SK-N-SH (cell line): Measurements from ENCODE around the gene EDN1. TPM values are rescaled to one million over a fixed set of nuclear protein-coding genes. Genes with fewer than 3 reads are reported as not detected.
"Not testable (repeated sequence)": the region's sequence is repeated elsewhere in the genome, so short reads cannot be mapped to it uniquely, and the experiment has no call there.

Experiments used
- CTCF ChIA-PET: fragments of 300-600, 350-600 bp; formaldehyde crosslinking; extraction: SDS; loops from one replicate; lab custom pipeline; 2021; lab: Yijun Ruan, JAX
- POLR2A ChIA-PET: fragments of 350-600 bp; sonication (Branson Sonifier 250); formaldehyde crosslinking; extraction: SDS; loops from one replicate; lab custom pipeline; 2020; ENCODE audit warnings: antibody characterized with exemption, inconsistent platforms; lab: Yijun Ruan, JAX
- DNase-seq: peaks from one replicate; pipeline ENCODE4 v3.0.0; 2012
- H2AFZ ChIP-seq: fragments of 200-600 bp; sonication (generic); 2 replicates; pipeline ENCODE4 v1.8.1; 2016; ENCODE audit warnings: antibody characterized with exemption, mild to moderate bottlenecking, low read depth
- H3F3A ChIP-seq: fragments of 200-600 bp; sonication (generic); replicated peaks from 2 replicates; pipeline ENCODE3; 2016; ENCODE audit warnings: antibody characterized with exemption, mild to moderate bottlenecking; ENCODE audit not compliant: insufficient read depth
- H3K27ac ChIP-seq, 2 experiments: fragments of 200-500 bp in 1 of 2; fragments of 200-600 bp in 1 of 2; sonication (Bioruptor generic) in 1 of 2; sonication (generic), shearing (Covaris generic) in 1 of 2; 2 replicates each; pipeline versions ENCODE4 v1.5.1 to v1.6.1; 2014 to 2016; ENCODE audit warnings: low read depth in 2 of 2, inconsistent platforms in 1 of 2, low read length in 1 of 2, mild to moderate bottlenecking in 1 of 2, mixed read lengths in 1 of 2
- H3K27me3 ChIP-seq: fragments of 200-600 bp; sonication (generic), shearing (Covaris generic); 2 replicates; pipeline ENCODE4 v1.6.1; 2016; ENCODE audit warnings: mixed run types; ENCODE audit not compliant: insufficient read depth
- H3K36me3 ChIP-seq, 2 experiments: fragments of 200-500 bp in 1 of 2; fragments of 200-600 bp in 1 of 2; sonication (Bioruptor generic) in 1 of 2; sonication (generic) in 1 of 2; replicated peaks in 1 of 2; 2 replicates each; pipeline versions ENCODE3 to v1.5.1; 2014 to 2016; ENCODE audit warnings: low read length in 1 of 2, mild to moderate bottlenecking in 1 of 2; ENCODE audit not compliant: insufficient read depth in 2 of 2, control insufficient read depth in 1 of 2
- H3K4me1 ChIP-seq, 2 experiments: fragments of 200-500 bp in 1 of 2; fragments of 200-600 bp in 1 of 2; sonication (Bioruptor generic) in 1 of 2; sonication (generic), shearing (Covaris generic) in 1 of 2; 2 replicates each; pipeline versions ENCODE4 v1.5.1 to v1.6.1; 2014 to 2016; ENCODE audit warnings: low read depth in 1 of 2, low read length in 1 of 2, mixed run types in 1 of 2; ENCODE audit not compliant: insufficient read depth in 2 of 2, control insufficient read depth in 1 of 2
- H3K4me2 ChIP-seq: fragments of 200-600 bp; sonication (generic), shearing (Covaris generic); 2 replicates; pipeline ENCODE4 v1.6.1; 2017; ENCODE audit warnings: mixed run types
- H3K4me3 ChIP-seq, 2 experiments: fragments of 200-500 bp in 1 of 2; fragments of 200-600 bp in 1 of 2; sonication (Bioruptor generic) in 1 of 2; sonication (generic), shearing (Covaris generic) in 1 of 2; 2 replicates each; pipeline versions ENCODE4 v1.5.1 to v1.8.1; 2014 to 2016; ENCODE audit warnings: low read depth in 2 of 2, inconsistent platforms in 1 of 2, low read length in 1 of 2, mild to moderate bottlenecking in 1 of 2, mixed read lengths in 1 of 2, moderate library complexity in 1 of 2
- H3K79me2 ChIP-seq: fragments of 200-600 bp; sonication (generic); 2 replicates; pipeline ENCODE4 v1.8.1; 2017; ENCODE audit warnings: mild to moderate bottlenecking; ENCODE audit not compliant: insufficient read depth
- H3K9ac ChIP-seq: fragments of 200-600 bp; sonication (generic); 2 replicates; pipeline ENCODE4 v1.6.1; 2017; ENCODE audit warnings: mixed run types
- H3K9me2 ChIP-seq: fragments of 200-600 bp; sonication (generic); 2 replicates; pipeline ENCODE4 v1.6.1; 2017; ENCODE audit warnings: mixed run types
- H3K9me3 ChIP-seq: fragments of 200-600 bp; sonication (generic); 2 replicates; pipeline ENCODE4 v1.6.1; 2017; ENCODE audit warnings: mixed run types, mild to moderate bottlenecking, moderate library complexity
- H4K20me1 ChIP-seq: fragments of 200-600 bp; sonication (generic); 2 replicates; pipeline ENCODE4 v1.6.1; 2017; ENCODE audit warnings: mild to moderate bottlenecking, mixed run types; ENCODE audit not compliant: insufficient read depth
- CHD2 ChIP-seq: fragments of 150-350 bp; IDR thresholded peaks from 2 replicates; pipeline ENCODE4 v1.6.1; 2018; ENCODE audit warnings: low read length; ENCODE audit not compliant: partially characterized antibody
- CTCF ChIP-seq: fragments of 200-600 bp; sonication (generic); IDR thresholded peaks from 2 replicates; pipeline ENCODE4 v1.6.1; 2017; ENCODE audit warnings: antibody characterized with exemption, mild to moderate bottlenecking, moderate library complexity
- MEF2A ChIP-seq: IDR thresholded peaks from 2 replicates; pipeline ENCODE4 v1.4.0; 2012; ENCODE audit warnings: low read depth, borderline replicate concordance
- MXI1 ChIP-seq: IDR thresholded peaks from 2 replicates; pipeline ENCODE4 v1.6.1; 2012; ENCODE audit warnings: mild to moderate bottlenecking, low read depth, low read length, improper control_type of control experiment
- PBX3 ChIP-seq: IDR thresholded peaks from 2 replicates; pipeline ENCODE4; 2012
- POLR2AphosphoS5 ChIP-seq: IDR thresholded peaks from 2 replicates; pipeline ENCODE4 v1.6.1; 2012; ENCODE audit warnings: low read depth, low read length
- SIN3A ChIP-seq: IDR thresholded peaks from 2 replicates; pipeline ENCODE4 v1.6.1; 2012; ENCODE audit warnings: low read depth, mild to moderate bottlenecking, low read length, moderate library complexity, borderline replicate concordance
- TCF12 ChIP-seq: IDR thresholded peaks from 2 replicates; pipeline ENCODE4 v1.4.0; 2012
- TEAD4 ChIP-seq: IDR thresholded peaks from 2 replicates; pipeline ENCODE4 v1.4.0; 2012; ENCODE audit warnings: mild to moderate bottlenecking, borderline replicate concordance; ENCODE audit not compliant: insufficient read depth
- YY1 ChIP-seq: IDR thresholded peaks from 2 replicates; pipeline ENCODE4 v1.4.0; 2012; ENCODE audit warnings: low read depth, mild to moderate bottlenecking
- WGBS: methylation state at CpG from one replicate; pipeline ENCODE4 v1.1.6; 2017; ENCODE audit warnings: low lambda C conversion rate; 5-methylcytosine and 5-hydroxymethylcytosine counted together
- polyA plus RNA-seq, 3 experiments: library from polyadenylated mRNA; depleted of rRNA; stranded (reverse); fragments of >200 nt; gene quantifications; 2 replicates each; pipeline ENCODE4 v1.2.3, GENCODE V29; 2012

Gene EDN1
- polyA plus RNA-seq, 1 of the 3 experiments (the other 2 are of a cell fraction) = 1.3 TPM

GRCh38 chr6:12331951-12332749 lies 42.0 kb downstream of the EDN1 start:
- no peaks in the 10 kb centered on the region for H3K79me2 ChIP-seq
- no peaks in the 10 kb centered on the region for H3K9me2 ChIP-seq
- no peaks in the 10 kb centered on the region for H3K27me3 ChIP-seq
- DNase-seq = no peak
- H3K9me3 ChIP-seq = no peaks in the 10 kb centered on the region
- no peak for TF ChIP-seq CHD2
- no peak for TF ChIP-seq SIN3A
- TF ChIP-seq MEF2A = no peak
- no peak for TF ChIP-seq TEAD4
- TF ChIP-seq POLR2AphosphoS5 = no peak
- TF ChIP-seq TCF12 = no peak
- ChIA-PET CTCF (interaction anchor here (1.4 to 1.5 kb wide), 2 partner anchors 12 to 274 kb away, joined by 4 to 6 read pairs; no protein-coding TSS in a partner anchor), POLR2A (no interaction called here)
- H3K4me2 ChIP-seq = no peak overlapping the region
- 66% methylated on average over 8 of the region's 8 CpGs for WGBS
- 0 out of 4 replicates have a peak, but pooled peaks cover 0 to 6% of the 10 kb centered on the region in 2 experiments for H3K4me1 ChIP-seq
- H3K9ac ChIP-seq = no peak overlapping the region
- no peaks in the 10 kb centered on the region for H3K36me3 ChIP-seq
- no peaks in the 10 kb centered on the region for H3F3A ChIP-seq
- H4K20me1 ChIP-seq = no peaks in the 10 kb centered on the region
- H2AFZ ChIP-seq = no peak overlapping the region
- H3K4me3 ChIP-seq = no peak overlapping the region
- no peak overlapping the region for H3K27ac ChIP-seq

- H3K4me1 ChIP-seq, H4K20me1 ChIP-seq, H3K4me3 ChIP-seq, POLR2A ChIA-PET, H3K9ac ChIP-seq, DNase-seq, H3K9me3 ChIP-seq, H3K27ac ChIP-seq, H3K9me2 ChIP-seq, H3K79me2 ChIP-seq, H3K27me3 ChIP-seq, H3K4me2 ChIP-seq, H2AFZ ChIP-seq, H3K36me3 ChIP-seq, CTCF ChIA-PET, H3F3A ChIP-seq: not testable (repeated sequence)
- WGBS = 83% methylated on average over 5 of the region's 5 CpGs
These were observed 42.6 kb downstream of the EDN1 start for GRCh38 chr6:12332750-12333079.

GRCh38 chr6:12333128-12333527 lies 43.0 kb downstream of the EDN1 start:
- Histone ChIP-seq H3K27ac (no peak overlapping the region), H3K4me1 (no peaks in the 10 kb centered on the region), H3K36me3 (no peaks in the 10 kb centered on the region), H3K9me2 (no peaks in the 10 kb centered on the region), H3F3A (no peaks in the 10 kb centered on the region), H4K20me1 (no peaks in the 10 kb centered on the region), H3K79me2 (no peaks in the 10 kb centered on the region), H2AFZ (no peak overlapping the region), H3K9ac (no peak overlapping the region), H3K9me3 (no peaks in the 10 kb centered on the region), H3K27me3 (no peaks in the 10 kb centered on the region), H3K4me2 (no peak overlapping the region), H3K4me3 (no peak overlapping the region)
- ChIA-PET CTCF (interaction anchor here (1.1 kb wide), 1 partner anchor 63 kb away, joined by 3 read pairs; no protein-coding TSS in a partner anchor), POLR2A (no interaction called here)
- TF ChIP-seq MXI1 = no peak
- no peak for TF ChIP-seq YY1
- no peak for TF ChIP-seq TEAD4
- no peak for TF ChIP-seq MEF2A
- no peak for TF ChIP-seq CTCF
- no peak for TF ChIP-seq CHD2
- TF ChIP-seq PBX3 = no peak
- DNase-seq = no peak
- WGBS = 79% methylated on average over 1 of the region's 1 CpG
